ENCODE measurements around the gene CALN1.

Gene CALN1

GRCh38 chr7:72030994-72031667 lies 381.0 kb downstream of the CALN1 start:
- no peak for DNase-seq

- DNase-seq = no peak
These were observed 383.9 kb downstream of the CALN1 start for GRCh38 chr7:72028267-72028666.

- no peak for DNase-seq
These were observed 386.7 kb downstream of the CALN1 start for GRCh38 chr7:72025381-72025960.

- no peak for DNase-seq
These were observed 388.2 kb downstream of the CALN1 start for GRCh38 chr7:72023926-72024325.

GRCh38 chr7:72021716-72022115 lies 390.4 kb downstream of the CALN1 start:
- no peak for DNase-seq

GRCh38 chr7:72020311-72020710 lies 391.8 kb downstream of the CALN1 start:
- DNase-seq = no peak

- no peak for DNase-seq
These were observed 392.7 kb downstream of the CALN1 start for GRCh38 chr7:72019436-72019835.

GRCh38 chr7:72017756-72018155 lies 394.4 kb downstream of the CALN1 start:
- DNase-seq = no peak

- no peak for DNase-seq
These were observed 395.6 kb downstream of the CALN1 start for GRCh38 chr7:72016574-72016973.

GRCh38 chr7:72015136-72015535 lies 397.0 kb downstream of the CALN1 start:
- no peak for DNase-seq

- no peak for DNase-seq
These were observed 405.1 kb downstream of the CALN1 start for GRCh38 chr7:72007018-72007417.

GRCh38 chr7:72003236-72003635 lies 408.9 kb downstream of the CALN1 start:
- DNase-seq = no peak

- DNase-seq = no peak
These were observed 416.0 kb downstream of the CALN1 start for GRCh38 chr7:71996141-71996540.

GRCh38 chr7:71995111-71995510 lies 417.0 kb downstream of the CALN1 start:
- DNase-seq = no peak

- DNase-seq = no peak
These were observed 420.6 kb downstream of the CALN1 start for GRCh38 chr7:71991586-71991985.

- no peak for DNase-seq
These were observed 422.0 kb downstream of the CALN1 start for GRCh38 chr7:71990138-71990462.

GRCh38 chr7:71988201-71988600 lies 423.9 kb downstream of the CALN1 start:
- DNase-seq = no peak

GRCh38 chr7:71987200-71987767 lies 424.9 kb downstream of the CALN1 start:
- DNase-seq = no peak

- no peak for DNase-seq
These were observed 427.8 kb downstream of the CALN1 start for GRCh38 chr7:71984348-71984747.

GRCh38 chr7:71982851-71983250 lies 429.3 kb downstream of the CALN1 start:
- no peak for DNase-seq

GRCh38 chr7:71976645-71977044 lies 435.5 kb downstream of the CALN1 start:
- DNase-seq = no peak

GRCh38 chr7:71974611-71975010 lies 437.5 kb downstream of the CALN1 start:
- DNase-seq = no peak

- no peak for DNase-seq
These were observed 439.6 kb downstream of the CALN1 start for GRCh38 chr7:71972534-71972933.

GRCh38 chr7:71970725-71971124 lies 441.4 kb downstream of the CALN1 start:
- DNase-seq = no peak

GRCh38 chr7:71962636-71963035 lies 449.5 kb downstream of the CALN1 start:
- DNase-seq = no peak

All from T-helper 1 cell (primary cell).